HG03342 (cell line): ENCODE data around the gene GRK6.

Experiments
- ATAC-seq: cut with Tn5 transposase; IDR thresholded peaks from one replicate; pipeline ENCODE4 v1.9.1; 2021; ENCODE audit warnings: mild to moderate bottlenecking, moderate library complexity; ENCODE audit not compliant: unreplicated experiment

Gene GRK6

DNA sequence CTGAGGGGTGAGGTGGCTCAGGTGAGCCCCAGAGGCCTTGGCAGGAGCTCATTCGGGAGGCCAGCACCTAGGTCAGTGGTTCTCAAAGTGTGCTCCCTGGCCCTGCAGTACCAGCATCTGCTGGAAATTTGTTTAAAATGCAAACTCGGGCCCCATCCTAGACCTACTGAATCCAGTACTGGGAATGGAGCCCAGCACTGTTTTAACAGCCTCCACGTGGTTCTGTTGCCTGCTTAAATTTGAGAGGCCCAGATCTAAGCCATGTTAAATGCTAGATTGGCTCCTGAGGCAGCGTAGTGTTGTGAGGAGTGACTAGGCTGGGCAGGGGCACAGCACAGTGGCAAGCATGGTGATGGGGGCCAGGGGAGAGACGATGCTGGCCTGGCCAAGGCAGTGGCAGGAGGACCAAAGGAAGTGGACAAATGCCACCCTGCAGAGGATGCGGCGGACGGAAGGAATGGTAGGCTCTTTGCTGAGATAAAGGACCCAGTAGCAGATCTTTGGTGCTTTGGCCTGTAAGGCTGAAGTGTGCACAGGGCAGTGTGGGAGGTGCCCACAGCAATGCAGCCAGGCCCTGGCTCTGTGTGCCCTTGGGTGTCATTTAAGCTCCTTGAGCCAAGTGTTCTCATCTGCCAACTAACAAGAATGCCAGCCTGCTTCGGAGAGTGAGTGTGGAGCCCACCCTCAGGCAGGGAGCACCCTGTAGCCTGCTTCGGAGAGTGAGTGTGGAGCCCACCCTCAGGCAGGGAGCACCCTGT, 24.4 kb downstream of the GRK6 start:
- ATAC-seq: no peak

DNA sequence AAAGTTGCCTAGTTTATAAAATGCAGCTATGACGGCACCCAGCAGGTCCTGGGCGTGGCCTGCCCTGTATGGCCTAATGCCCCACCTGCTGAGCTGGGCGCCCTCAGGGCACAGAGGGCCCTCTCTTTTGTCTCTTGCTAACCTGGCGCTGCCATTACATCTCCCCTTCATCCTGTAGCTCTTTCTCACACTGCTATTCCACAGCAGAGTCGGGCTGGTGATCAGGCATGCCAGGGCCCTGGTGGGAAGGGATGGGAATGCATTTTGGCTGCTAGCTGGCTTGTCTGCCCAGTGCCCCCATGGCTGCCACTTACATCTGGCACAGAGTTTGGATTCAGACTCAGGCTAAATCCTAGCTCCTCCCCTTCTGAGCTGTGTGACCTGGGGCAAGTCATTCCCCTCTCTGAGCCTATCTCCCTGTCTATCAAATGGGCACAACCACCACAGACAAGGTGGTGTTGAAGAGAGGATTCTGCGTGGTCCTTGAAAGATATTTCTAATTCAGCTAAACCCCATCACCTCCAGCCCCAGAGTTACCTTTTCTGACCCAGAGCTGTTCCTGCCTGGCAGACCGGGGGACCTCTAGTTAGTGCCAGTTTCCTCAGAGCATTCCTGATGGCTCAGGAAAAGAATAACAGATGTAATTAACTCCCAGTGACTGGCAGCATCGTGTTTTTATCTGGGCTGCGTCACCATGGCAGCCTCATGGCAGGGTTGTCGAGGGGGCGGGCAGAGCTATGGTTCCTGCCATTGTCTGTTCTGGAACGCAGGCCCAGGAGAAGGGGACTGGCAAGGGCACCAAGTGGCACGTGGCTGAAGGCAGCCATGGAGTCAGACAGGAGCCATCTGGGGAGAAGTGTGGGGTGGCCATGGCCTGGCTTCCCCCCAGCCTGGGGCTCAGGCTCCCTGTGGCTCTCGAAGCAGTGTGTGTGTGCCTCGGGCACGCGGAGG, 26.5 kb downstream of the GRK6 start:
- ATAC-seq: no peak

DNA sequence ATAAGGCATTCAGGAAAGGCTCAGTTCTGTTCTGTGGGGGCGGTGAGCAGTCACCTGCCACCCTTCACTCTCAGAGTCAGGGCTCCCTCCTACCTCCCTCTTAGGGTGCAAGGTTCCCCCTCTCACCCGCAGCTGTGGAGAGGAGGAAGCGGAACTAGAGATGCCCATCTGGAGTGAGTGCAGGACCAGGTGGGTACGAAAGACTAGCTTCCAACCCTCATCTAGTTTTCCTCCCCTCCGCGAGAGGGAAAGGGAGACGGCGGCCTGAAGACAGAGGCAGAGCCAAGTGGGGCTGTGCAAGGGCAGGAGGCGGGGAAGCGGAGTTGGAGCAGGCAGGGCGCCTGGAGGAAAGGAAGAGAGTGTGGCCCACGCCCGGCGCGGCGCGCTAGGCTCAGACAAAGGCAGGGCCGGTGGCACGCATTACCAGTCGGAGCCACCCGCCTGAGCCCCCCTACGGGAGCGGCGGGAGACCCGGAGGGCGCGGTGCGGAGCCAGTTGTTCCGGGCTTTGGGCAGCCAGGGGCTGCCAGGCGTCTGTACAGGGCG, 27.4 kb downstream of the GRK6 start:
- peak; percentile 1 for ATAC-seq

DNA sequence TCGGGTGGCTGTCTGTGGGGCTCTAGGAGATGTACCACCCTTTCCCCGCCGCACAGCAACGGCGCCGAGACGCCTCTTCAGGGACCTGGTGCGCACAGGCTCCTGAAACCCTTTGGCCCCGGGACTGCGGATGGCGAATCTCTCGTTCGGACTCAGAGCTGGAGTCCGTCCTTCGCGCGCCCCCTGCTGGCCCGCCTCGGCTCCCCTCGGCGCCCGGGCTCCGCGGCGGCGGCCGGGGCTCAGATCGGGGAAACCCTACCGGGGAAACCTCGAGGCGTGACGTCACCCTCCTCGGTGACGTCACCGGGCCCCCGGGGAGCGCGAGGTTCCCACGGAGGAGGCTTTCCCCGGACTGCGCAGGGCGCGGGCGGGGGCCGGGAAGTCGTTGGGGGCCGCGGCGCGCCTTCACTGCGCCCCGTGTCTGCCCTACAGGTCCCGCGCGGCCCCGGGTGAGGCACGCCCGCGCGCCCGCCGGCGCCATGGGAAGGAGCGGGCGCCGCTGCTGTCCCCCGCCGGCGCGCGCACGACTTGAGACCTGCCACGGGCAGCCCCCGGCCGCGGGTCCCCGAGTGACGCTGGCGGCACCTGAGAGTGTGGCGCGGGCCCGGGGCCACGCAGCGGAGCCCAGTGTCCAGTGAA, 28.0 kb downstream of the GRK6 start:
- peak; percentile 51 for ATAC-seq

- peak; percentile 46 for ATAC-seq
Measured at GRCh38 chr5:177455036-177455660, 28.7 kb downstream of the GRK6 start.

- ATAC-seq: no peak
Measured at GRCh38 chr5:177455661-177456590, 29.4 kb downstream of the GRK6 start.

DNA sequence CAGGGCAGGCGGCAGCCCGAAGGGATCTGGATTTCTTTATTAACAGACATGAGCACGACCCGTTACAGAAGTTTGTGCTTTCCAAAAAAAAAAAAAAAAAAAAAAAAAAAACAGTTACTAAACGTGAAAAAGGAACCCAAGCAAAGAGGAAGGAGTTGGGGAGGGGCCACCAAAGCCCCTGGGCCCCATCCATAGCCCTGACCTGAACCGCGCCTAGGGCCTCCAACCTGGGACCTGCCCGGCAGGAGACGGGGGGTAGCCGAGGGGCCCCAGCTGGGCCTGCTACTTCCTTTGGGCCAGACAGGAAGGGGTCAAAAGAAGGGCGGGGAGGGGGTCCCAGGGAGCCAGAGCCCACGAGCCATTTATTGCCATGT, 30.1 kb downstream of the GRK6 start:
- no peak for ATAC-seq

- peak; percentile 41 for ATAC-seq
Measured at GRCh38 chr5:177456976-177457851, 30.7 kb downstream of the GRK6 start.

- ATAC-seq: no peak
Measured at GRCh38 chr5:177457852-177458681, 31.6 kb downstream of the GRK6 start.

DNA sequence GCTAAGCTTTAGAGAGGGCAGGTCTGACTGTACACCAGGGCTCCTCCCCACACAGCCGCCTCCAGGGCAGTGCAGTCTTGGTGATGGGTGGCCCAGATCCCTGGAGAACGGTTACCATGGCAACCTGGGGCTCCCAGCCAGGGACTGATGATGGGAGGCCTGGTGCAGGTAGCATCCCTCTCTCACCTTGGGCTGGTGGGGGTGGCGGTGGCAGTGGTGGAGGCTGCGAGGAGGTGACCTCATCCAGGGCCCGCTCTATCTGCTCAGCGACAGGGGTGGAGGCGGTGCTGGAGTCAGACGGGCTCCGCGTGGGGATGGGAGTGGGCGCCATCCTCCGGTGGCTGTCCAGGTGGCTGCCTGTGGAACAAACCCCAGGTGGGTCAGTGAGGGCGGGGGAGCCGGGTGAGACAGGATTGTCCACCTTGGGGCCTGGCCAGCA, 32.5 kb downstream of the GRK6 start:
- no peak for ATAC-seq

- ATAC-seq: no peak
Measured at GRCh38 chr5:177459357-177459756, 32.9 kb downstream of the GRK6 start.

DNA sequence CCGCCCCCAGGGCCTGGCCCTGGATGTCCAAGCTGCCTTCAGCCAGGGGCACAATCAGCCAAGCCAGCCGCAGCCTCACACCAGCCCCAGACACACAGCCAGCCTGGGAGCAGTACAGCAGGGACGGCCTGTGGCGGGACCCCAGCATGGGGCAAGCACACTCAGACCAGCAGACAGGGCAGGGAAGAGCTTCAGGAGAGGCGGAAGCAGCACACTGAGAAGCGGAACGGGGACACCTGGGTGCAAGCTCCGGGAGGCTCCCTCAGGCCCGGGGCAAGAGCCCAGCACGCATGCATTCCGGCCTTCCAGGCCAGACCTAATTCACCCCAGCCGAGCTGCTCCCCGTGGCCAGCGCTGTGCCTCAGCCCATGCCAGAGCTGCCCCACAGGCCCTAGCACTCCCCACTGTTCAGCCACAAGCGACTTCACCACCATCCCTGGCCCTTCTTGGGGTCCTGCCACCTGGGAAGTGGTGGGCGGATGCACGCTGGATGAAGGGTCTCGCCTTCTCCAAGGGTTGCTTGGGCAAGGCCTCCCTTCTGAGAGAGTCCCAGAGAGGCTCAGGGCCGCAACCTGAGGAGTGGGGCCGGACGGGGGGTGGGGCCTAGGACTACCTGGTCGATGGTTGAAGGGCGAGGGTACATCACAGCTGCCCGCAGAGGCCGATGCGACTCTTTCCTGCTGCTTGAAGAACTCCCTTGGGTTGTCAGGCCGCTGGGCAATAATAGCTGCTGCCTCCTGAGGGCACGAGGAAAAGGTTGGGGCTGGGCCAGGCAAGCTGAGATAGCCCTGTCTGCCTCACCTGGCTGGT, 33.5 kb downstream of the GRK6 start:
- no peak for ATAC-seq

- ATAC-seq: no peak
Measured at GRCh38 chr5:177462021-177462670, 35.7 kb downstream of the GRK6 start.

GRCh38 chr5:177465044-177465443, 38.6 kb downstream of the GRK6 start:
- ATAC-seq: no peak

GRCh38 chr5:177466861-177467260, 40.4 kb downstream of the GRK6 start:
- ATAC-seq: no peak

DNA sequence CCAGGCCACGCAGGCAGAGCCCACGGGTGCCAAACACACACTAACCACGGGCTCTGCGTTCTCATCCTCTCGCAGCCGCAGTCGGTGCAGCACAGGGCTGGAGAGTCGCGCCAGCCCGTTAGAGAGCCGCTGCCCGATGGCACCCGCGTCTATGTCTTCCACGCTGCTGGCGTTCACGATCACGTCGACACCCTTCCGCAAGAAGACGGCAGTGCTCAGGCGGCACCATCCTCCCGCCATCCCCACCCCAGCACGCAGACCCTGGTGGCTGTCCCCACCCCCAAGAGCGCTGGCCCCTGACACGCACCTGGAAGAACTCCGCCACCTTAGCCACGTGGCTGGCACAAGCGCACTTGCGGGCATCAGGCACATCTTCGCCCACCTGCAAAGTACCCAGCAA, 41.0 kb downstream of the GRK6 start:
- no peak for ATAC-seq

DNA sequence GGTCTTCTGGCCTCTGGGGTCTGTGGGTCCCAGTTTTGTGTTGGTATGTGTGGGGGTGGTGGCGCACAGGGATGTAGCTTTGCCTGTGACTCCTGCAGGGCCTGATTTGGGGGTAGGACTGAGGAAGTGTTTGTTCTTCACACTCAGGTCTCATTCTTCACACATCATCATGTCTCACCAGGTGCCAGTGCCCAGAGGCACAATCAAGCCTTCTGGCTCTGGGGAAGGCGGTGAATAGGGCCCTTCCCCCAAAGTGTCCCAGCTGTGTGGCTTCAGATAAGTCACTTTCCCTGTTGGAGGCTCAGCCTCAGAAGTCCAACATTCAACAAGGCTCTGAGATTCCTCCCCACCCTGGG, 41.8 kb downstream of the GRK6 start:
- no peak for ATAC-seq
